ENCODE measurements around the gene MELK.

The MELK gene

GRCh38 chr9:36686471-36686870 lies 113.8 kb downstream of the MELK start:
- Histone ChIP-seq H3K9ac (ENCODE audit: low read depth, low read length, poor library complexity) (no peak overlapping the region), H2BK5ac (ENCODE audit: low read length) (no peak overlapping the region), H3K27me3 (ENCODE audit: control insufficient read depth in 3 of 3, insufficient read depth in 3 of 3, low read depth in 1 of 3, low read length in 3 of 3) (no peaks in the 10 kb centered on the region), H3K27ac (replicated peaks; ENCODE audit: low read length) (no peak overlapping the region), H3K4me1 (ENCODE audit: control insufficient read depth in 2 of 2, insufficient read depth in 1 of 2, low read depth in 1 of 2, low read length in 2 of 2) (no peaks in the 10 kb centered on the region), H2BK12ac (ENCODE audit: low read length) (no peak overlapping the region), H3K4me2 (ENCODE audit: insufficient read depth, low read length, poor library complexity, severe bottlenecking) (no peak overlapping the region), H2AFZ (ENCODE audit: low read length) (no peak overlapping the region), H3K4me3 (ENCODE audit: low read length in 2 of 2) (no peak overlapping the region), H3K23ac (ENCODE audit: low read depth, low read length, poor library complexity) (no peak overlapping the region), H4K91ac (ENCODE audit: low read depth, low read length, poor library complexity) (no peak overlapping the region), H3K18ac (ENCODE audit: low read length) (no peak overlapping the region), H3K4ac (ENCODE audit: low read length) (no peak overlapping the region), H3K36me3 (replicated peaks in 1 of 2; ENCODE audit: control insufficient read depth in 2 of 2, insufficient read depth in 2 of 2, low read length in 2 of 2) (no peaks in the 10 kb centered on the region), H2AK5ac (ENCODE audit: low read depth, low read length) (no peak overlapping the region), H3K9me3 (replicated peaks in 1 of 2; ENCODE audit: control insufficient read depth in 2 of 2, insufficient read depth in 1 of 2, low read depth in 1 of 2, low read length in 2 of 2) (peaks cover 3 to 21% of the 10 kb centered on the region in 2 donors), H2BK120ac (ENCODE audit: low read depth, low read length) (no peak overlapping the region), H3K14ac (ENCODE audit: low read length) (no peak overlapping the region), H4K8ac (ENCODE audit: low read depth, low read length) (no peak overlapping the region), H3K79me1 (ENCODE audit: low read depth, low read length) (no peaks in the 10 kb centered on the region), H2BK15ac (ENCODE audit: low read length) (no peak overlapping the region)
- no CpG with 5 or more reads among the region's 3 CpGs for WGBS, 2 donors (ENCODE audit: extremely low coverage in 2 of 2, insufficient read length in 2 of 2, insufficient replicate concordance in 1 of 2)
- DNase-seq (ENCODE audit: low spot score) = no peak

GRCh38 chr9:36690412-36691168 lies 117.9 kb downstream of the MELK start:
- no CpG with 5 or more reads among the region's 1 CpG for WGBS, 2 donors (ENCODE audit: extremely low coverage in 2 of 2, insufficient read length in 2 of 2, insufficient replicate concordance in 1 of 2)
- Histone ChIP-seq H4K91ac (ENCODE audit: low read depth, low read length, poor library complexity) (no peak overlapping the region), H3K27ac (replicated peaks; ENCODE audit: low read length) (no peak overlapping the region), H3K4ac (ENCODE audit: low read length) (no peak overlapping the region), H3K4me2 (ENCODE audit: insufficient read depth, low read length, poor library complexity, severe bottlenecking) (no peak overlapping the region), H3K9ac (ENCODE audit: low read depth, low read length, poor library complexity) (no peak overlapping the region), H3K9me3 (replicated peaks in 1 of 2; ENCODE audit: control insufficient read depth in 2 of 2, insufficient read depth in 1 of 2, low read depth in 1 of 2, low read length in 2 of 2) (peaks cover 0 to 2% of the 10 kb centered on the region in 2 donors), H3K4me3 (ENCODE audit: low read length in 2 of 2) (no peak overlapping the region), H2AK5ac (ENCODE audit: low read depth, low read length) (no peak overlapping the region), H3K36me3 (replicated peaks in 1 of 2; ENCODE audit: control insufficient read depth in 2 of 2, insufficient read depth in 2 of 2, low read length in 2 of 2) (no peaks in the 10 kb centered on the region), H2BK120ac (ENCODE audit: low read depth, low read length) (no peak overlapping the region), H3K79me1 (ENCODE audit: low read depth, low read length) (no peaks in the 10 kb centered on the region), H2BK5ac (ENCODE audit: low read length) (no peak overlapping the region), H2BK15ac (ENCODE audit: low read length) (no peak overlapping the region), H4K8ac (ENCODE audit: low read depth, low read length) (no peak overlapping the region), H3K4me1 (ENCODE audit: control insufficient read depth in 2 of 2, insufficient read depth in 1 of 2, low read depth in 1 of 2, low read length in 2 of 2) (no peaks in the 10 kb centered on the region), H3K18ac (ENCODE audit: low read length) (no peak overlapping the region), H3K14ac (ENCODE audit: low read length) (no peak overlapping the region), H3K23ac (ENCODE audit: low read depth, low read length, poor library complexity) (no peak overlapping the region), H3K27me3 (ENCODE audit: control insufficient read depth in 3 of 3, insufficient read depth in 3 of 3, low read depth in 1 of 3, low read length in 3 of 3) (no peaks in the 10 kb centered on the region), H2BK12ac (ENCODE audit: low read length) (no peak overlapping the region), H2AFZ (ENCODE audit: low read length) (no peak overlapping the region)
- DNase-seq (ENCODE audit: low spot score) = no peak

GRCh38 chr9:36691671-36692070 lies 119.0 kb downstream of the MELK start:
- H4K8ac ChIP-seq (ENCODE audit: low read depth, low read length) = no peak overlapping the region
- H3K18ac ChIP-seq (ENCODE audit: low read length) = no peak overlapping the region
- H3K36me3 ChIP-seq (replicated peaks in 1 of 2; ENCODE audit: control insufficient read depth in 2 of 2, insufficient read depth in 2 of 2, low read length in 2 of 2) = no peaks in the 10 kb centered on the region
- H3K4ac ChIP-seq (ENCODE audit: low read length) = no peak overlapping the region
- H2BK120ac ChIP-seq (ENCODE audit: low read depth, low read length) = no peak overlapping the region
- H2AK5ac ChIP-seq (ENCODE audit: low read depth, low read length) = no peak overlapping the region
- H3K9me3 ChIP-seq (replicated peaks in 1 of 2; ENCODE audit: control insufficient read depth in 2 of 2, insufficient read depth in 1 of 2, low read depth in 1 of 2, low read length in 2 of 2) = peaks cover 0 to 2% of the 10 kb centered on the region in 2 donors
- no peak overlapping the region for H3K9ac ChIP-seq (ENCODE audit: low read depth, low read length, poor library complexity)
- H2BK5ac ChIP-seq (ENCODE audit: low read length) = no peak overlapping the region
- H3K27me3 ChIP-seq (ENCODE audit: control insufficient read depth in 3 of 3, insufficient read depth in 3 of 3, low read depth in 1 of 3, low read length in 3 of 3) = no peaks in the 10 kb centered on the region
- H3K4me1 ChIP-seq (ENCODE audit: control insufficient read depth in 2 of 2, insufficient read depth in 1 of 2, low read depth in 1 of 2, low read length in 2 of 2) = no peaks in the 10 kb centered on the region
- H3K23ac ChIP-seq (ENCODE audit: low read depth, low read length, poor library complexity) = no peak overlapping the region
- H3K4me2 ChIP-seq (ENCODE audit: insufficient read depth, low read length, poor library complexity, severe bottlenecking) = no peak overlapping the region
- H2BK15ac ChIP-seq (ENCODE audit: low read length) = no peak overlapping the region
- no peak for DNase-seq (ENCODE audit: low spot score)
- no peak overlapping the region for H3K14ac ChIP-seq (ENCODE audit: low read length)
- no peak overlapping the region for H2BK12ac ChIP-seq (ENCODE audit: low read length)
- H2AFZ ChIP-seq (ENCODE audit: low read length) = no peak overlapping the region
- H3K27ac ChIP-seq (replicated peaks; ENCODE audit: low read length) = no peak overlapping the region
- H3K79me1 ChIP-seq (ENCODE audit: low read depth, low read length) = no peaks in the 10 kb centered on the region
- no peak overlapping the region for H4K91ac ChIP-seq (ENCODE audit: low read depth, low read length, poor library complexity)
- H3K4me3 ChIP-seq (ENCODE audit: low read length in 2 of 2) = no peak overlapping the region

- Histone ChIP-seq H3K79me1 (ENCODE audit: low read depth, low read length) (no peaks in the 10 kb centered on the region), H3K4me3 (ENCODE audit: low read length in 2 of 2) (no peak overlapping the region), H3K23ac (ENCODE audit: low read depth, low read length, poor library complexity) (no peak overlapping the region), H3K4ac (ENCODE audit: low read length) (no peak overlapping the region), H2BK15ac (ENCODE audit: low read length) (no peak overlapping the region), H3K4me2 (ENCODE audit: insufficient read depth, low read length, poor library complexity, severe bottlenecking) (no peak overlapping the region), H3K9me3 (replicated peaks in 1 of 2; ENCODE audit: control insufficient read depth in 2 of 2, insufficient read depth in 1 of 2, low read depth in 1 of 2, low read length in 2 of 2) (peaks cover 0 to 9% of the 10 kb centered on the region in 2 donors), H2AK5ac (ENCODE audit: low read depth, low read length) (no peak overlapping the region), H2BK120ac (ENCODE audit: low read depth, low read length) (no peak overlapping the region), H2BK12ac (ENCODE audit: low read length) (no peak overlapping the region), H3K4me1 (ENCODE audit: control insufficient read depth in 2 of 2, insufficient read depth in 1 of 2, low read depth in 1 of 2, low read length in 2 of 2) (no peaks in the 10 kb centered on the region), H2BK5ac (ENCODE audit: low read length) (no peak overlapping the region), H3K36me3 (replicated peaks in 1 of 2; ENCODE audit: control insufficient read depth in 2 of 2, insufficient read depth in 2 of 2, low read length in 2 of 2) (no peaks in the 10 kb centered on the region), H3K27ac (replicated peaks; ENCODE audit: low read length) (no peak overlapping the region), H3K9ac (ENCODE audit: low read depth, low read length, poor library complexity) (no peak overlapping the region), H3K14ac (ENCODE audit: low read length) (no peak overlapping the region), H4K8ac (ENCODE audit: low read depth, low read length) (no peak overlapping the region), H4K91ac (ENCODE audit: low read depth, low read length, poor library complexity) (no peak overlapping the region), H3K27me3 (ENCODE audit: control insufficient read depth in 3 of 3, insufficient read depth in 3 of 3, low read depth in 1 of 3, low read length in 3 of 3) (no peaks in the 10 kb centered on the region), H2AFZ (ENCODE audit: low read length) (no peak overlapping the region), H3K18ac (ENCODE audit: low read length) (no peak overlapping the region)
- DNase-seq (ENCODE audit: low spot score) = no peak
- WGBS, 2 donors (ENCODE audit: extremely low coverage in 2 of 2, insufficient read length in 2 of 2, insufficient replicate concordance in 1 of 2) = no CpG with 5 or more reads among the region's 3 CpGs
Observed at GRCh38 chr9:36698984-36699383, 126.3 kb downstream of the MELK start.
